WTC11 (cell line): ENCODE data around the gene CPE. TPM values are rescaled to one million over a fixed set of nuclear protein-coding genes. Genes with fewer than 3 reads are reported as not detected.

Source experiments
- ATAC-seq: fragments of 200-7000 bp; cut with Tn5 transposase; 2 replicates; pipeline ENCODE4 v1.10.0; 2021; ENCODE audit warnings: mild to moderate bottlenecking, moderate library complexity
- CTCF ChIA-PET: fragments of 300-600 bp; sonication (Branson Sonifier 250); formaldehyde crosslinking; loops from one replicate; lab custom pipeline; 2021; ENCODE audit warnings: antibody characterized with exemption; lab: Charles Lee
- POLR2A ChIA-PET: fragments of 350-600 bp; sonication (Branson Sonifier 250); formaldehyde crosslinking; loops from one replicate; lab custom pipeline; 2021; ENCODE audit warnings: antibody characterized with exemption; lab: Charles Lee
- DNase-seq: peaks from one replicate; pipeline ENCODE4 v3.0.0; 2021; ENCODE audit warnings: low spot score
- H3K27ac Mint-ChIP-seq: 2 replicates; pipeline ENCODE4 v1.8.0; 2021; ENCODE audit warnings: mixed read lengths
- H3K27me3 Mint-ChIP-seq: 2 replicates; pipeline ENCODE4 v1.8.0; 2021; ENCODE audit warnings: low read depth, mild to moderate bottlenecking, moderate library complexity, mixed read lengths
- H3K36me3 Mint-ChIP-seq: 2 replicates; pipeline ENCODE4 v1.8.0; 2021; ENCODE audit warnings: mixed read lengths
- H3K4me1 Mint-ChIP-seq: 2 replicates; pipeline ENCODE4 v1.8.0; 2022; ENCODE audit warnings: mixed read lengths
- H3K4me3 Mint-ChIP-seq: 2 replicates; pipeline ENCODE4 v1.8.0; 2021; ENCODE audit warnings: mild to moderate bottlenecking, moderate library complexity, mixed read lengths
- H3K9me3 Mint-ChIP-seq: 2 replicates; pipeline ENCODE4 v1.8.0; 2021; ENCODE audit warnings: mixed read lengths
- ESRRA ChIP-seq: sonication (generic); formaldehyde crosslinking; IDR thresholded peaks from 2 replicates; pipeline ENCODE4 v1.8.1; 2022; ENCODE audit warnings: mild to moderate bottlenecking, missing genetic modification reagents, borderline replicate concordance
- FOXP1 ChIP-seq: sonication (generic); formaldehyde crosslinking; IDR thresholded peaks from 2 replicates; pipeline ENCODE4 v1.8.0; 2022; ENCODE audit warnings: missing genetic modification reagents, mild to moderate bottlenecking, moderate library complexity, borderline replicate concordance
- MXD4 ChIP-seq: fragments of 250-450 bp; sonication (Bioruptor Pico); IDR thresholded peaks from 2 replicates; pipeline ENCODE4 v1.8.0; 2021; ENCODE audit warnings: mild to moderate bottlenecking, moderate library complexity, borderline replicate concordance
- NFATC4 ChIP-seq: fragments of 250-450 bp; sonication (Bioruptor Pico); IDR thresholded peaks from 2 replicates; pipeline ENCODE4 v1.9.0; 2021; ENCODE audit warnings: mild to moderate bottlenecking
- OVOL2 ChIP-seq: fragments of 250-450 bp; sonication (Bioruptor Pico); IDR thresholded peaks from 2 replicates; pipeline ENCODE4 v1.9.0; 2021; ENCODE audit warnings: mild to moderate bottlenecking, borderline replicate concordance
- RORB ChIP-seq: fragments of 250-450 bp; sonication (Bioruptor Pico); IDR thresholded peaks from 2 replicates; pipeline ENCODE4 v1.9.0; 2021; ENCODE audit warnings: mild to moderate bottlenecking
- ZNF138 ChIP-seq: sonication (generic); formaldehyde crosslinking; conservative IDR thresholded peaks from 2 replicates; pipeline ENCODE4 v1.8.1; 2022; ENCODE audit warnings: mild to moderate bottlenecking, moderate library complexity, missing genetic modification reagents
- ZNF263 ChIP-seq: sonication (generic); formaldehyde crosslinking; IDR thresholded peaks from 2 replicates; pipeline ENCODE4 v1.8.1; 2022; ENCODE audit warnings: low read depth, mild to moderate bottlenecking, moderate library complexity, missing genetic modification reagents
- ZNF317 ChIP-seq: sonication (generic); formaldehyde crosslinking; IDR thresholded peaks from 2 replicates; pipeline ENCODE4 v1.8.1; 2023; ENCODE audit warnings: low read depth, mild to moderate bottlenecking, moderate library complexity, missing genetic modification reagents, borderline replicate concordance
- total RNA-seq: library from RNA; stranded (reverse); gene quantifications from 3 replicates; pipeline ENCODE4 v1.2.3, GENCODE V29; 2021
- TF ChIP-seq, protein P1 (sequence below): sonication (generic); formaldehyde crosslinking; IDR thresholded peaks from 2 replicates; pipeline ENCODE4 v1.8.1; 2022; ENCODE audit warnings: missing genetic modification reagents, borderline replicate concordance
- TF ChIP-seq, protein P2 (sequence below): fragments of 250-450 bp; sonication (Bioruptor Pico); IDR thresholded peaks from 2 replicates; pipeline ENCODE4 v1.9.0; 2021; ENCODE audit warnings: mild to moderate bottlenecking, borderline replicate concordance
- TF ChIP-seq, protein P3 (sequence below): sonication (generic); formaldehyde crosslinking; IDR thresholded peaks from 2 replicates; pipeline ENCODE4 v1.8.1; 2023; ENCODE audit warnings: mild to moderate bottlenecking, missing genetic modification reagents, moderate library complexity
- TF ChIP-seq, protein P4 (sequence below): sonication (generic); formaldehyde crosslinking; IDR thresholded peaks from 2 replicates; pipeline ENCODE4 v1.8.0; 2022; ENCODE audit warnings: missing genetic modification reagents

Gene CPE
- total RNA-seq, 1 experiment from 2014 or later, result 9.2 TPM

DNA sequence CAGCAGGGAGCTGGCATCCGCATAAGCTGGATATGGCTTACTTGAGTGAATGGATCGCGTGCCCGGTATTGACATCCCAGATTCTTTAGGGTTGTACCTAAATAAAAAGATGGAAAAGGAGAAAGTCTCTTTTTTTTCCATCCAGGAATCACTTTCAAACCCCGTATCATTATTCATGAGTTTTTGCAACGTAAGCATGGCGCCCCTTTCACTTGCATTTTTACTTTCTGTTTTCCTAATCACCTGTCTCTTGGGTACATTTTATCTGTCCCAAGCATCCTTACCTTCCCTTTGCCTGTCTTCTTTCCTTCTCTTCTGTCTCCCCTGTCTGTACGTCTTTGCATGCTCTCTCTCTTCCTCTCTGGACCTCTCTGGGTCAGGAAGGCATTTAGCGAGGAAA lies 128.6 kb downstream of the CPE start (continued):
- TF ChIP-seq ESRRA, result no peak
- TF ChIP-seq, all 79 proteins: peak for 0

DNA sequence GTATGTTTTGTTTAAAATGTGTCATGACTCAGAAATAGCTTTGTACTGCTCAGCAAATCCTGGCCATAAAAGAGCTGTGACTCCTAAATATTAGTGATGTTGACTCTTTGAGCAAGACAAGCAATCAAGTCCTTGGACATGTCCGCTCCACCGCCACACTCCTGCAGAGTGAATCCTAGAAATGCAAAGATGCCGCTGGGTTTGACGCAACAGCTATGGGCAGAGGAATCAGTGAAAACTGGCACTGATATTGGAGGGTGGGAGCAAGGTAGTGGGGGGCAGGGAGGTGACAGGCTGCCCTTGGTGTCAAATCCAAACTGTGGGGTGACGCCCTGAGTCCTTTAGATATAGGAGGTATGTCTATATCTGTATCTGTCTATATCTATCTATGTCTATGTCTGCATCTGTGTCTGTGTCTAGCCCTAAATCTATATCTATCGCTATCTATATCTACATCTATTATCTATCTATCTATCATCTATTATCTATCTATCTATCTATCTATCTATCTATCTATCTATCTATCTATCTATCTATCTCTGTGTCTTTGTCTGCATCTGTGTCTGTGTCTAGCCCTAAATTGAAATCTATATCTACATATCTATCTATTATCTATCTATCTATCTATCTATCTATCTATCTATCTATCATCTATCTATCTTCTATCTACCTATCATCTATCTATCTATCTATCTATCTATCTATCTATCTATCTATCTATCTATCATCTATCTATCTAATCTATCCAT lies 129.7 kb downstream of the CPE start:
- Mint-ChIP-seq H3K4me1 (no peaks in the 10 kb centered on the region), H3K36me3 (no peaks in the 10 kb centered on the region), H3K27ac (no peak overlapping the region), H3K4me3 (no peak overlapping the region), H3K27me3 (no peaks in the 10 kb centered on the region), H3K9me3 (no peaks in the 10 kb centered on the region)
- TF ChIP-seq FOXP1 (CRISPR knock-in tag), result no peak
- TF ChIP-seq, protein P1, sequence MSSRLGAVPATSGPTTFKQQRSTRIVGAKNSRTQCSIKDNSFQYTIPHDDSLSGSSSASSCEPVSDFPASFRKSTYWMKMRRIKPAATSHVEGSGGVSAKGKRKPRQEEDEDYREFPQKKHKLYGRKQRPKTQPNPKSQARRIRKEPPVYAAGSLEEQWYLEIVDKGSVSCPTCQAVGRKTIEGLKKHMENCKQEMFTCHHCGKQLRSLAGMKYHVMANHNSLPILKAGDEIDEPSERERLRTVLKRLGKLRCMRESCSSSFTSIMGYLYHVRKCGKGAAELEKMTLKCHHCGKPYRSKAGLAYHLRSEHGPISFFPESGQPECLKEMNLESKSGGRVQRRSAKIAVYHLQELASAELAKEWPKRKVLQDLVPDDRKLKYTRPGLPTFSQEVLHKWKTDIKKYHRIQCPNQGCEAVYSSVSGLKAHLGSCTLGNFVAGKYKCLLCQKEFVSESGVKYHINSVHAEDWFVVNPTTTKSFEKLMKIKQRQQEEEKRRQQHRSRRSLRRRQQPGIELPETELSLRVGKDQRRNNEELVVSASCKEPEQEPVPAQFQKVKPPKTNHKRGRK (CRISPR knock-in tag), result no peak
- TF ChIP-seq RORB (CRISPR knock-in tag), result no peak
- TF ChIP-seq, protein P2, sequence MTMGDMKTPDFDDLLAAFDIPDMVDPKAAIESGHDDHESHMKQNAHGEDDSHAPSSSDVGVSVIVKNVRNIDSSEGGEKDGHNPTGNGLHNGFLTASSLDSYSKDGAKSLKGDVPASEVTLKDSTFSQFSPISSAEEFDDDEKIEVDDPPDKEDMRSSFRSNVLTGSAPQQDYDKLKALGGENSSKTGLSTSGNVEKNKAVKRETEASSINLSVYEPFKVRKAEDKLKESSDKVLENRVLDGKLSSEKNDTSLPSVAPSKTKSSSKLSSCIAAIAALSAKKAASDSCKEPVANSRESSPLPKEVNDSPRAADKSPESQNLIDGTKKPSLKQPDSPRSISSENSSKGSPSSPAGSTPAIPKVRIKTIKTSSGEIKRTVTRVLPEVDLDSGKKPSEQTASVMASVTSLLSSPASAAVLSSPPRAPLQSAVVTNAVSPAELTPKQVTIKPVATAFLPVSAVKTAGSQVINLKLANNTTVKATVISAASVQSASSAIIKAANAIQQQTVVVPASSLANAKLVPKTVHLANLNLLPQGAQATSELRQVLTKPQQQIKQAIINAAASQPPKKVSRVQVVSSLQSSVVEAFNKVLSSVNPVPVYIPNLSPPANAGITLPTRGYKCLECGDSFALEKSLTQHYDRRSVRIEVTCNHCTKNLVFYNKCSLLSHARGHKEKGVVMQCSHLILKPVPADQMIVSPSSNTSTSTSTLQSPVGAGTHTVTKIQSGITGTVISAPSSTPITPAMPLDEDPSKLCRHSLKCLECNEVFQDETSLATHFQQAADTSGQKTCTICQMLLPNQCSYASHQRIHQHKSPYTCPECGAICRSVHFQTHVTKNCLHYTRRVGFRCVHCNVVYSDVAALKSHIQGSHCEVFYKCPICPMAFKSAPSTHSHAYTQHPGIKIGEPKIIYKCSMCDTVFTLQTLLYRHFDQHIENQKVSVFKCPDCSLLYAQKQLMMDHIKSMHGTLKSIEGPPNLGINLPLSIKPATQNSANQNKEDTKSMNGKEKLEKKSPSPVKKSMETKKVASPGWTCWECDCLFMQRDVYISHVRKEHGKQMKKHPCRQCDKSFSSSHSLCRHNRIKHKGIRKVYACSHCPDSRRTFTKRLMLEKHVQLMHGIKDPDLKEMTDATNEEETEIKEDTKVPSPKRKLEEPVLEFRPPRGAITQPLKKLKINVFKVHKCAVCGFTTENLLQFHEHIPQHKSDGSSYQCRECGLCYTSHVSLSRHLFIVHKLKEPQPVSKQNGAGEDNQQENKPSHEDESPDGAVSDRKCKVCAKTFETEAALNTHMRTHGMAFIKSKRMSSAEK (CRISPR knock-in tag), result no peak
- TF ChIP-seq ZNF317, result no peak
- TF ChIP-seq, protein P3, sequence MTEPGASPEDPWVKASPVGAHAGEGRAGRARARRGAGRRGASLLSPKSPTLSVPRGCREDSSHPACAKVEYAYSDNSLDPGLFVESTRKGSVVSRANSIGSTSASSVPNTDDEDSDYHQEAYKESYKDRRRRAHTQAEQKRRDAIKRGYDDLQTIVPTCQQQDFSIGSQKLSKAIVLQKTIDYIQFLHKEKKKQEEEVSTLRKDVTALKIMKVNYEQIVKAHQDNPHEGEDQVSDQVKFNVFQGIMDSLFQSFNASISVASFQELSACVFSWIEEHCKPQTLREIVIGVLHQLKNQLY (CRISPR knock-in tag), result no peak
- no peak for TF ChIP-seq NFATC4 (CRISPR knock-in tag)
- TF ChIP-seq, protein P4, sequence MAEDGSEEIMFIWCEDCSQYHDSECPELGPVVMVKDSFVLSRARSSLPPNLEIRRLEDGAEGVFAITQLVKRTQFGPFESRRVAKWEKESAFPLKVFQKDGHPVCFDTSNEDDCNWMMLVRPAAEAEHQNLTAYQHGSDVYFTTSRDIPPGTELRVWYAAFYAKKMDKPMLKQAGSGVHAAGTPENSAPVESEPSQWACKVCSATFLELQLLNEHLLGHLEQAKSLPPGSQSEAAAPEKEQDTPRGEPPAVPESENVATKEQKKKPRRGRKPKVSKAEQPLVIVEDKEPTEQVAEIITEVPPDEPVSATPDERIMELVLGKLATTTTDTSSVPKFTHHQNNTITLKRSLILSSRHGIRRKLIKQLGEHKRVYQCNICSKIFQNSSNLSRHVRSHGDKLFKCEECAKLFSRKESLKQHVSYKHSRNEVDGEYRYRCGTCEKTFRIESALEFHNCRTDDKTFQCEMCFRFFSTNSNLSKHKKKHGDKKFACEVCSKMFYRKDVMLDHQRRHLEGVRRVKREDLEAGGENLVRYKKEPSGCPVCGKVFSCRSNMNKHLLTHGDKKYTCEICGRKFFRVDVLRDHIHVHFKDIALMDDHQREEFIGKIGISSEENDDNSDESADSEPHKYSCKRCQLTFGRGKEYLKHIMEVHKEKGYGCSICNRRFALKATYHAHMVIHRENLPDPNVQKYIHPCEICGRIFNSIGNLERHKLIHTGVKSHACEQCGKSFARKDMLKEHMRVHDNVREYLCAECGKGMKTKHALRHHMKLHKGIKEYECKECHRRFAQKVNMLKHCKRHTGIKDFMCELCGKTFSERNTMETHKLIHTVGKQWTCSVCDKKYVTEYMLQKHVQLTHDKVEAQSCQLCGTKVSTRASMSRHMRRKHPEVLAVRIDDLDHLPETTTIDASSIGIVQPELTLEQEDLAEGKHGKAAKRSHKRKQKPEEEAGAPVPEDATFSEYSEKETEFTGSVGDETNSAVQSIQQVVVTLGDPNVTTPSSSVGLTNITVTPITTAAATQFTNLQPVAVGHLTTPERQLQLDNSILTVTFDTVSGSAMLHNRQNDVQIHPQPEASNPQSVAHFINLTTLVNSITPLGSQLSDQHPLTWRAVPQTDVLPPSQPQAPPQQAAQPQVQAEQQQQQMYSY (CRISPR knock-in tag), result no peak
- TF ChIP-seq ZNF138 (CRISPR knock-in tag), result no peak
- TF ChIP-seq MXD4 (CRISPR knock-in tag), result no peak
- no peak for TF ChIP-seq ZNF263 (CRISPR knock-in tag)
- no peak for TF ChIP-seq OVOL2 (CRISPR knock-in tag)
- ChIA-PET CTCF (no interaction called here), POLR2A (no interaction called here)
- no peak for ATAC-seq
- DNase-seq, result no peak
